GM19239 (cell line): ENCODE results near the gene ABL1.

Experiments used
- DNase-seq: peaks from one replicate; pipeline ENCODE4 v3.0.0; 2011; ENCODE audit warnings: low spot score; ENCODE audit not compliant: insufficient read length
- FAIRE-seq: peaks from 2 replicates; lab custom pipeline; 2011; peaks lifted over from hg19 to GRCh38; lab: Jason Lieb, UNC

Gene ABL1

DNA sequence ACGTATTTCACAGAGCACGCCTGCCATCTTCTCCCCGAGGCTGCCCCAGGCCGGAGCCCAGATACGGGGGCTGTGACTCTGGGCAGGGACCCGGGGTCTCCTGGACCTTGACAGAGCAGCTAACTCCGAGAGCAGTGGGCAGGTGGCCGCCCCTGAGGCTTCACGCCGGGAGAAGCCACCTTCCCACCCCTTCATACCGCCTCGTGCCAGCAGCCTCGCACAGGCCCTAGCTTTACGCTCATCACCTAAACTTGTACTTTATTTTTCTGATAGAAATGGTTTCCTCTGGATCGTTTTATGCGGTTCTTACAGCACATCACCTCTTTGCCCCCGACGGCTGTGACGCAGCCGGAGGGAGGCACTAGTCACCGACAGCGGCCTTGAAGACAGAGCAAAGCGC, 51.9 kb downstream of the ABL1 start:
- FAIRE-seq (no peak), DNase-seq (no peak)

DNA sequence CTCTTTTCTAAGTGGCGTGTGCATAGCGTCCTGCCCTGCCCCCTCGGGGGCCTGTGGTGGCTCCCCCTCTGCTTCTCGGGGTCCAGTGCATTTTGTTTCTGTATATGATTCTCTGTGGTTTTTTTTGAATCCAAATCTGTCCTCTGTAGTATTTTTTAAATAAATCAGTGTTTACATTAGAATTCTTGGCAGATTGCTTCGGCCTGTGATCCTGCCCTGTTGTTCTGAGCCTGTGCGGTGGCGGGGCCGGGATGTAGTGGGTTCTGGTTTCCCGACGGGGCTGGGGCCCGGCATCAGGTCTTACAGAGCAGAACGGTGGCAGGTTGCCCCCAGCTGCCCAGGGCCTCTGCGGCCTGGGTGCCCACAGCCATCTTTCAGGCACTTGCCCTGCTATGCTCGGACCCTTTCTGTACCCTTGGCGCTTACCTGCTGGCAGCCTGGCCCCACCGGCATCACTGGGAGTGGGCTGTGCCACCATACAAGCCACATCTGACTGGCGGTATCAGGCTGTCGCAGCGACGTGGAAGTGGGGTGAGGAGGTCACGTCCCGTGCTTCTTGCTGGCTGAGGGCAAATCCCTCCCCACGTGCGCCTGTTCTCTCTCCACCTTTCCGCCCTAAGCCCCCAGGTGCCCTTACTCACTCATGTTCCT, 52.6 kb downstream of the ABL1 start:
- no peak for FAIRE-seq
- DNase-seq, result no peak

DNA sequence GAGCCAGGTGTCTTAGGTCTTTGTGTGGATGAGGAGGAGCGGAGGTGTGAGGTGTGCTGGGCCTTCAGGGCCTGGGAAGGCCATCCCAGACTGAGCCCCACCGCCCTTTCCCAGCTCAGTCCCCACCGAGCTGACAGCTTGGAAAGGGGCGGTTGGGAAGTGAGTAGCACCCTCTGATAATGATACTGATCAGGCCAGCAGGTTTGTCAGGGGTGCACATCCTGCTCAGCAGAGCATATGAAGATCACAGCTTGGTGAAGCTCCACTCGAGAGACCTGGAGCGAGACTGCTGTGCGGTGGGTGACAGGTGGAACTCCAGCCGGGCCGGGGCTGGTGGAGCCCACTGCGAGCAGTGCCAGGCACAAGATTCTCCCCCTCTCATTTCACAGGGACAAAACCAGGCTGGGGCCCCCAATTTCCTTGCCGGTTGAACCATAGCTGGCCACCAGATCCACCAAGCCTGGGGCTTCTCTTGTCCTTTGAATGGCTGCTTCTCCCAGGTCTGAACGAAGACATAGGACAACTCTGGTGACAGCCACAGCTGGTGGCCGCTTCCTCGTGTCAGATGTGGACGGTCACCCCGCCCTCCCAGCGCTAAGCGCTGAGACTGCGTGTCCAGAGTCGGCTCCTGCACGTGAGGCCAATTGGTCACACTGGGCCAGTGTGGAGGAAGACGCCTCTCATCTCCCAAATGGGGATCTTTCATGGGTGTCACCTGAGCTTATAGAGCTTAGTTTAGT, 53.3 kb downstream of the ABL1 start:
- DNase-seq (no peak), FAIRE-seq (no peak)

DNA sequence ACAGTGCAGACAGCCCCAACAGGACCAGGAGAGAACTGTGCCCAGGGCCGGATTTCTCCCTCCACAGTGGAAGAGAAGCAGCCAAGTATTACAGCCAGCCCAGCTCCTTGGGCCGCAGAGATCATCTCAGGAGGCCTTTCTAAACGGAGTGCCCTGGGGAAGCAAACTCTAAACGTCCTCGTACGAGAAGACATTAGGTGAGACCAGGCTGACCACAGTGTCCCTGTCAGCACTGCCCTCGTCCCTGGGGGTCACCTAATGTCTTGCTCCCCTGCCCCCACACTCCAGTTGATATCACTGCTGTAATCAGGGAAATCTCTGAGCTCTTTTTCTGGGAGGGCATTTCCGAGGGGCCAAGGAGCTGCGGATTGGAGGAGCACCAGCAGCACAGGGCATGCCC, 55.1 kb downstream of the ABL1 start:
- no peak for DNase-seq
- FAIRE-seq, result no peak

DNA sequence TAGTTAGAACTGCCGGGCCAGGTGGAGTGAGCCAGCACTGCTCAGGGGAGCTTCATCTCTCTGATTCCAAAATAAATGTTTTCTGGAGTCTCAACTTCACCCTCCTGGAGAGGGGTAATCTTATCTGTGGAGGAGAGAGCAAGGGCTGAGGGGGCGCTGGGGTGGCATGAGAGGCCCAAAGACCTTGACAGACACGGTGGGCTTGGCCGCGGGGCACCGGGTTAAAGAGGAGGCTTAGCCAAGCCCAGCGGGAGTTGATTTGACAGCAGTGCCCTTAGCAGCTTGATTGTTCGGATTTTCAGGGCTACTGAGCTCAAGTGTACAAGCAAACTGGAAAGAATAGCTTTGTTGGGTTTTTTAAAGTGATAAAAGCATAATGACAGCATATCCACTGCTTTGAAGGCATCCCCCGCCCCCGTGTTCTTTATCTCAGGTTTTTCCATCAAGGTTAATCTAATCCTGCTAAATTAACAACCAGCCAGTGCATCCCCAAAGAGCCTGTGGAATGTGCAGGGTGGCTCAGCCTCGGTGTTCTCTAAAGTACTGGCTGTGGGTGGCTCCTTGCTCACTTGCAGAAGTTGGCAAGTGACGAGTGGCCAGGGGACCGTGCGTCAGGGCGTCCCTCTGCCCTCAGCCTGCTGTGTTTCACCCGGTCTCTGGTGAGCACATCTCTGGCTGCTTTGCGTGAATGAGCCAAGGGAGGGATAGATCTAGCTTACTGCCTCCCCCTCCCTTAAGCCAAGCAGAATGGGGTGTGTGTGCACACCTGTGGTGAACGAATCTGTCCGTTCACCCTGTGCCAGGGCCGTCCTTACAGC, 56.0 kb downstream of the ABL1 start:
- FAIRE-seq (no peak), DNase-seq (no peak)

DNA sequence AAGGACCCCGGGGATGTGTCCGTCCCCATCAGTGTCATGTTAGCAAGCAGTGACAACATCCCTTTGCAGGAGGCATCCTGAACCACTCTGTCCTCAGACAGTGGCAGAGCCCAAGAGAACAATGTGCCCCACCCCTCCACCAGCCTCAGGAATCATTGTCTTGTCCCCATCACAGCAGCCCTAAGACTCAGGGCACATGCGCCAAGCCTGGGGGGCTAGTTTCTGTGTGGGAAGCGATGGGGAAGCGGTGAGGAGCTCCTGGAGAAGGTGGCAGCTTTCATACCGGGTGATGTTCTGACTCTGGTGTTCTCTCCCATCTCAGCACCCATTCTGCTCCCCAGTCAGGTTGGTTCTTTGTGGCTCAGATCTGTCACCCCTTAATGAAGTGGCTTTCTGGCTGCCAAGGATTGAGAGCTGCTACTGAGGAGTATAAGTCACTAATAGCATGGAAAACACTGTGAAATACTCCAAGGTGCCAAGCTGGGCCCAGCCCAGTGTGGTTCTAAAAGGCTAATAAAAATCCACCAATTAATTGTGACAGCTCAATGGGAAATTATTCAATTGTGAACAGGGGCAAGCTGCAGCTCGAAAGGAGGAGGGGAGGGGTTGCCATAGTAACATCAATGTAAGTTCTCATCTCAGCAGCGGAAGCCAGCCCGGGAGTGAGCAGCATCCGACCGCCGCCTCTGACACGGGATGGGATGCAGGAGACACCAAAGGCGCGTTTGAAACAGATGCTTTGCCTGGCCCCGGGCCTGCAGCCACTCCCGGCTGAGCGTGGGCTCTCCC, 56.8 kb downstream of the ABL1 start:
- DNase-seq, result no peak
- FAIRE-seq, result no peak

DNA sequence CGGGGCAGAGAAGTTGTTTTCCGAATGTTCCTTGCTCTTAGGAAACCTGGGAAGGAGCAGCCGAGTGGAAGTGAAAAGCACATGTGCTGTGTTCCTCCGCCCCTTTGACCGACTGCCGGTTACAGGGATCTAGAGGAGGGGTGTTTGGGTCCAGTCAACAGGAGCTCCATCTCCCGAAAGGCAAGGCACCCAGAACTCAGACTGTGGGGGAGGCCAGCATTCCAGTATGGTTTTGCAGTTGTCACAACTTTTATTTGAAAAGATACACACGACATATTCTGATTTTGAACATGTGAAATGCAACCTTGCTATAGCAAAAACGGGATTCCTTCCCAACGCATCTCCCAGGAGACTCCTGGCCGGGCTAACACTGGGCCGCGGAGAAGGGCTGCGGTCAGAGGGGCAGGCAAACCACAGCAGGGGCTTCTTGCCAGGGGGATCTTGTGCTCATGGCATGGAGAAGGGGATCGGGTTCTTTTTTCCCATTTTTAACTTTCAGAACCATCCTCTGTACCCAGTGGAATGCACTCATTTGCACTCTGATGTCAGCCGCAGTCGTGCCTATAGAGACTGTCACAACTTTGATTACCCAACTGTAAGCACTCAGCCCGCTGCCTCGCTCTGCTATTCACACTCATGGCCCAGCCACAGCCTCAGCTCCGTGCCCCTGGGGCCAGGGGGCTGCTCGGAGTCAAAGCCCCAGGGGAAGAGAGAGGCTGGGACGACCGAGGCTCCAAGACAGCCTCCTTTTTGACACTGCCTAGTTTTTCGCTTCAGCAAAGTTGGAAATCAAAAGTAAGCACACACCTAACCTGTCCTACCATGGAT, 57.6 kb downstream of the ABL1 start:
- DNase-seq (no peak), FAIRE-seq (no peak)

DNA sequence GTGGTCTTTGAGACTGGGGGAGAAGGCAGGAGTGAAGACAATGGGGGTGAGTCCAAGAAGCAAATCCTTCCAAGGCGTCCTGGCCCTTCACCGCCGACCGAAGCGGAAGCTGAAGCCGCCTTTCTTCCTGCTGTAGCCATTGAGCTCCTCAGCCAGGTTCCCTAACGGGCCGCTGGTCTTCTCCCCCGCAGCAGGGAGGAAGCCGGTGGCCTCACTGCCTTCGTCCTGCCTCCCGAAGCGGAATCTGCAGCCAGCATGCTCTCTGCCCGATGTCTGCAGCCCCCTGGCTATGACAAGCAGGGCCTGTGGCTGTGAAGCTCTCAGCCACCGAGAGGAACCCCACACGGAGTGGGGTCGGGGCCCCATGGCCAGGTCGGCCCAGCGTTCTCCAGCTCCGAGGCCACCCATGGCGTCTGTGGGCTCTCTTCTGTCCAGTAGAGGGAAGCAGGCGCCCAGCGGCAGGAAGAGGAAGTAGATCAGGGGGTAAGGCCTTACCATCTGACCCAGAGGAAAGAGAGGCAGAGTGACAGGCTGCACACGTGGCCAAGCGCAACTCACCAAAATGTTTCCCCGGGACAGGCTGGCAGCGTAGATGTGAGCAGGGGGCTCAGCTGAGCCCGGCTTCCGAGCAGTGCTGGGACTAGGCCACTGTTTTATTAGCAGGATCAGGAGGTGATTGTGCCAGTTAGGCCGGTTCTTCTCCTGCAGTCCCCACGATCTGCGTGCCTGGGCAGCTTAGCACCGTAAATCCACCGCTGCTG, 58.5 kb downstream of the ABL1 start:
- FAIRE-seq (no peak), DNase-seq (no peak)

DNA sequence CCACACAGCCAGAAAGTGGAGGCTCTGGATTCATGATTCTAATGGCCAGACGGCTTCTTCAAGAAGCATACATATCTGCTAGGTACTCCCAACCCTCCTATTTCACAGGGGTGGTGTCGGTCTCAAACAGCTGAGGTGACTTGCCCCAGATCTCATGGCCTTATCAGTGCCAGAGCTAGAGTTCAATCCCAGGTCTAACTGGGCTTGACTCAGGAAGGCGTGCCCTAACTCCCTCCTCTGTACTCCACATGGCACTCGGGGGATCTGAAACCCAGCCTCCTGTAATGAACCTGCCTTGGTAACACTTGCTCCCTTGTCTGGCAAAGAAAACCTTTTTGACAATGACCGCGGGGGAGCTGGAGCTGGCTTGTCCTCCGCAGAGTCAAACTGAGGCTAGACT, 59.5 kb downstream of the ABL1 start:
- no peak for FAIRE-seq
- no peak for DNase-seq

DNA sequence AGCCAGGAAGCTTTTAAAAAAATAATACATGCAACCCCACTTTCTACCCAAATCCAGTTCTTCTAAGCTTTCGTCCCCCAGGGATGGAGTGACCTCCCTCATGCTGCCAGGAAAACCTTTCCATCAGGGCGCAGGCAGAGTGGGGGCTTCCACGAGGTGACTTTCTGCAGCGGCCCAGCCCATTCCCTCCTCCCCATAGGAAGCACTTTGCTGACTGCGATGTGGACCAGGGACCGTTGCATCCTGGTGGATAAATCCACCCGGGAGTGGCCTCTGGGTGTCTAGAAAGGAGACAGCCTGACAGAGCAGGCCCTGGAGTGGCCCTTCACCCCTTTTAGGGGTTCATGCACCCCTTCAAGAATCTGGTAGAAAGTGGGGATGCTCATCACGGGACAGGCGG, 60.0 kb downstream of the ABL1 start:
- no peak for FAIRE-seq
- no peak for DNase-seq

DNA sequence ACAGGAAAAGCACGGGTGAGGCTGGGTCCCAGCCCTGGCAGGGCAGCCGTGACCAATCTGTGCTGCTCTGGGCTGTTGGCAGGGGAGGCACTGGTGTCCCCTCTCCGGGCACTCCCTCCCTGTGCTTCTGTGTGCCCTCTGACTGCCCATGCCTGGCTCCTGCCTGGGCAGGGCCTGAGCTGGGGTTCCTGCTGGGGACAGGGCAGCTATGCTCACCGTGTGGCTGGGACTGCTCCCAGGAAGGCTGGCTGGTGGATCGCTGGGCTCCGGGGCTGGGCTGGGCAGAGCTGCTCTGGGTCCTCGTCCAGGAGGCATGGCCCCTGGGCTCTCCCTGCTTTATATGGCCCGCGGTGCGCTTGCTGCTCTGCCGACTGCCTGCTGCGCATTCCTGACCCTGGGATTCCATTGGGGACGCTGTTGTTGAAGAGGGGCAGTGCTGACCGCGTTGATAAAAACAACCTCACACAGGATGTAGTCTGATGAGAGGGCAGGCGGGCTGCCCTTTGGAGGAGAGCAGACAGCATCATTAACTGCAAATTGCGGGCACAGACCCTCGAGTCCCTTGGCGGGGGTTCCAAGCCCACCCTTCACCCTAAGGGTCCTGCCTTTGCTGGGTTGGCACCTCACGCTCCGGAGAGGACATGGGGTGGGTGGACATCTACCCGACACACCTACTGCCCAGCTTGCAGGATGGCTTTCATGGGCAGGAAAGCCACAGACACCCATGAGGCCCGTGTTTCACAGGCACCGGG, 60.6 kb downstream of the ABL1 start:
- FAIRE-seq (no peak), DNase-seq (no peak)

DNA sequence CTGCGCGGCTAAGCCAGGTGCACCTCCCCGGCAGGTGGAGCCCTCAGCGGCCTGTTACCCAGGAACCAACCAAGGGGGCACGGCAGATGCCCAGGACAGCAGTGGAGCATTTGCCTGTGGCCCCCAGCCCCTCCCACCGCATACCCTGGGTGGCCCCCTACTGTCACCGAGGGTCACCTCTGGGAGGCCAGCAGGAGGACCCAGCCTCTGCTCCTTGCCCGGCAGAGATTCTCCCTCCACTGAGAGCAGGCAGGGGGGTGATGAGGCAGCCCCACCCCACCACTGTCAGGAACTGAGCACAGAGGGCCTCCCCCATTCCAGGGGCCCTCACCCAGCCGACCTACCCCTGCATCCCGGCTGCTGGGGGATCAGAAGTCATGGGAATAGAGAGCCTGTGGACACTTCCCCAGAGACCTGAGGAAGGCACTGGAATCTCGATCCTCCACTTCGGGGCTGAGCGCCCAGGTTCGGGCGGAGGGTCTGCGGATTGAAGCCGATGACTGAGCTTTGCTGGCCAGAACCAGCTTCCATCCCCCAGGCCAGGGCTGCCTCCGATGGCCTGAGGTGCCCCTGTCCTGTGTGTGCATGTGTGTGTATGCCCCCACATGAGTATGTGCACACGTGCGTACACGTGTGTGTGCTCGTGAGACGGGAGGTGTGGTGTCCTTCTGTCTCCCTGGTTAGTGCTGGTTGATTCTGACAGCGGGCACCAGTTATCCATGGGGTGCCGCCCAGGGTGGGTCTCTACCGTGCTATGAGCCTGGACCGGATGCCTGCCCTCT, 61.4 kb downstream of the ABL1 start, which contains the start of gene QRFP:
QRFP (minus strand) TSS at position 580 of the 782 bp plus-strand sequence. CDS start 2,974 bp downstream, outside the sequence.
- FAIRE-seq (no peak), DNase-seq (no peak)

DNA sequence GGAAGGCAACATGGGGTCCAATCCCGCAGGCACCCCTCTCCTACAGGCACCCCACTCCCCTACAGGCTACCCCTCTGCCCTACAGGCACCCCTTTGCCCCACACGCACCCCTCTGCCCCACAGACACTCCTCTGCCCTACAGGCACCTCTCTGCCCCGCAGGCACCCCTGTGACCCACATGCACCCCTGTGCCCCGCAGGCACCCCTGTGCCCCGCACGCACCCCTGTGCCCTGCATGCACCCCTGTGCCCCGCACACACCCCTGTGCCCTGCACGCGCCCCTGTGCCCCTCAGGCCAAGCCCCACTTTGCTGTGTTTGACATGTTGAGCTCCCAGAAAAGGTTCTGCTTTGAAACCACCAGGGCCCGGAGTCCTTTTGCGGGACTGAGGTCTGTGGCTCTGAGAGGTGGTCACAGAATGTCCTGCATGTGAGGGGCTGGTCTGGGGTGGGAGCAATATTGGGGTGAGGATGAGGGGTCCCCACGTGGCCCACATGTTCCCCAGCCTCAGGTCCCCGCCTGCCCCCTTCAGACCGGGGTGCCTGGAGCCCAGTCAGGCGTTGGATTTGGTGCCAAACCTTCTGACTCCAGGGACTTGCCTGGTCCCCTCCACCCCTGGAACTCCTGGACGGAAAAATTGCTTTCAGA, 62.2 kb downstream of the ABL1 start:
- FAIRE-seq (no peak), DNase-seq (no peak)

DNA sequence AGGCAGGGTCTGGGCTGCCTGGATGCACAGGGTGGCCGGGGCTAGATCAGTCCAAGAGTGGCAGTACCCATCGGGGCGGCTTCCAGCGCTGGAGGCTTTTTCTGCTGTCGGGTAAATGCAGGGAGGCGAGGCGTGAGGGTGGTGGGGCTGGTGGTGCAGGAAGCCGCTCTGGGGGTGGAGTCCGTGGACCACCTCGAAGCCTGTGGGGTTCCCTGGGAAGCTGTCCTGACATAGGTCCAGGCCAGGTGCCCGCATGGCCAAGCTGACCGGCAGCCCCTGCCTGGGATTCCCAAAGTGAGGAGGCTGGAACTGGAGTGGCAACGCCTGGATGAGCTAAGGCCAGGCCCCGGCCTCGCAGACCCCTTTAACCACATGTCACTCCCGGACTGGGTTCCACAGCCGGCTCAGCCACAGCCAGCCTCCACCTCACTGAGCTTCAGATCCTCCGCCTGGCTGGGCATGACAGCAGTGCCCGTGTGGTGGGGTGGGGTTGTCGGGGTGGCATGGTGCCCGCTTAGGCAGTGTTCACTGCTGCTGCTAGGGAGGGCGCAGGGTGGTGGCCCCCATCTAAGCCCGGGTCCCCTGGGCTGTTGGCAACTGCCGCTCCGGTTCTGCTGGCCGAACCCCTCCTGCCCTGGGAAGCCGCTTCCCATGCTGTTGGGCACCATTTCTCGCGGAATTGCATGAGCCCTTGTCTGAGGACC, 62.9 kb downstream of the ABL1 start:
- FAIRE-seq (no peak), DNase-seq (no peak)

DNA sequence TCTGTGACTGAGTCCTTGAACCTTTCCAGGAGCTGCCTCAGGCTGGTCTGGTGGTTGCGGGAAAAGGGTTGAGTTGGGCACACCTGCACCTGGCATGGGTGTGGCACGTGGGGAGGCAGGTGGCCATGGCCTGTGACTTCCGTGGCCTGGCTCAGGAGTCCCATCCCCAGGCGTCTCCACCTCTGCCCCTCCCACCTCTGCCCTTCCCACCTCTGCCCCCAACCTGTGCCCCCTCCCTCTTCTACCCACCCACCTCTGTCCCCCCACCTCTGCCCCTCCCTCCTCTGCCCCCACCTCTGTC, 63.4 kb downstream of the ABL1 start:
- FAIRE-seq, result no peak
- DNase-seq, result no peak

DNA sequence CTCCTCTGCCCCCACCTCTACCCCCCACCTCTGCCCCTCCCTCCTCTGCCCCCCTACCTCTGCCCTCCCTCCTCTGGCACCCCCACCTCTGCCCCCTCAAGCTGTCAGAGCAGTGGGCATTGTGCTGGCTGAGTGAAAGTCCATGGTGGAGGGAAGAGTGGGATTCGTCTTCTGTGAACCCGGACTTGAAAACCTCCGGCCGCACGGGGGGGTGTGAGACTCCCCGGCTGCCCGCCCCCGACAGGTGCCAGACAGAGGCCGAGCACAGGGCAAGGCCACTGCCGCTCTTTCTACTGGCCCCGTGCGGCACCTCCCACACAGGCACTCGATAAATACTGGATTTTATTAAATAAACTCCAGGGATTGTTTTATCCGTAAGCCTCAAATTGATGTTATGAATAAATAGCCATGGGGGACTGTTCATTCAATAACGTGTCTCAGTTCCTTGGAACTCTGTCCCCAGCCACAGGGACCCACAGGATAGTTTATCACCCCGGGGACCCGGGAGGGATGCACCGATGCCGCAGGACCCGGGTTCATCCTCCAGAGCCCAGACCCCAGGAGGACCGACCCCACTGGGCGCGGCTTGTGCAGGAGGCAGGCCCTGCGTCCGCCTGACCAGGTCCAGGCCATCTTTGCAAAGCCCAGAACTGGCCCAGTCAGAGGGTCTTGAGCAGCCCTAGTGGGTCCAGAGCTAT, 64.1 kb downstream of the ABL1 start:
- DNase-seq (no peak), FAIRE-seq (no peak)
